HuH-7.5 (cell line): ENCODE measurements around the gene PTPRR.
"Not testable (repeated sequence)": the region's sequence is repeated elsewhere in the genome, so short reads cannot be mapped to it uniquely, and the experiment has no call there.

Source experiments
- DNase-seq: peaks from one replicate; pipeline ENCODE4 v3.0.0; 2011; ENCODE audit warnings: low spot score

Gene PTPRR

DNA sequence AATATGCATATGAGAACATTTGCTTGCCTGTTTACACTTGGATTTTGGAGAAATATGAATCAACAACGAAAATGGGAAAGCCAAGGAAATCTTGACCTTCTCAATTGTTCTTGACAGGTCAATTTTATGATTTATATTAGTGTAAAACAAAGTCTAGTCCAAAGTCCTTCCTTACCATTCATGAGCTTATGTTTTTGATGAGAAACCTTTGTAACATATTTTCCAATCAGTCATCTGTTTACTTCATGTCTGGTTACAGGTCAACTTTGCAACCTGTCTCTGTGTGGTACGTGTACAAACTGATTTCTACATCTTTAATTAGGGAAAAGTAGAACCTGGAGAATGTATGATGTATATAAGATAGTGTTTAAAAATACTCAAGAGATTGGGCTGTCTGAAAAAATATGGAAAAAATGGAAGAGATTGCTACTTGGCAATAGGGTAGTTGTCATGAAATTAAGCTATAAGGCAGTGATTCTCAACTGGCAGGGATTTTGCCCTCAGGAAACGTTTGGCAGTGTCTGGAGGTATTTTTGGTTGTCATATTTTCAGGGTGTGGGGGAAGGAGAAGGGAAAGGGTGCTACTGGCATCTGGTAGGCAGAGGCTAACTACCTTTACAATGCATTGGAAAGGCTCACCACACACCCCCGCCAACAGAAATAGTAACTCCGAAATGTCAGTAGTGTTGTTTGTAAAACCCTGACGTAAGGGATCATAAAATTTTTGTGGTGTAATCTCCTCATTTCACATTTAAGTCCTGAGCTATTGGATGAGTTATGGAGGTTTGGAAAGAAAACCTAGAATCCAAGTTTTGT is 172.9 kb downstream of the PTPRR start:
- no peak for DNase-seq

DNA sequence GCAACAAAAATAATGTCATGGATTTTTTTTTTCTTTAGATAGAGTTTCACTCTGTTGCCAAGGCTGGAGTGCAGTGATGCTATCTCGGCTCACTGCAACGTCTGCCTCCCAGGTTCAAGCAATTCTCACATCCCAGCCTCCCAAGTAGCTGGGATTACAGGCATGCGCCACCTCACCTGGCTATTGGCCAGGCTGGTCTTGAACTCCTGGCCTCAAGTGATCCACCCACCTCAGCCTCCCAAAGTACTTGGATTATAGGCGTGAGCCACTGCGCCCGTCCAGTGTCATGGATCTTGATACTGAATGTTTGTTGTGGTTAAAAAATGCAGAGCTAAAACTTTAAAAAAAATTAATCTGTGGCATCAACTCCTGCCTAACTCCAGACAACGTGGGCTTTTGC is 175.5 kb downstream of the PTPRR start:
- no peak for DNase-seq

DNA sequence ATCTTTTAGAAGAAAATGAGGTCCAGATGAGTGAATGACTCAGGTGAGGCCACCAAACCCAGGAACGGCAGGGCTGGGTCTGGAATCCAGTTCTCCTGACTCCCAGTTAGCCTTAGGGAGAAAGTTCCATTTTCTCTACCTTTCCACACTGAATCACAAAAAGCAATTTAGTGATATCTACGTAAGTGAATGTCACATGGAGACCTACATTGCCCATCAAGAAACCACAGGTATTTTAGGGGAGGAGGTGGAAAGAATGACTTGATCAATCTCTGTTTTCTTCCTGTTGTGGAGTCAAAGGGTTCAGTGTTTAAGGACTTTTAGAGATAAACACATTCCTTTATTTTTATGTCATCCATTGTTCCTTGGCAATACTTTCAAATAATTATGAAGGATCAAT is 176.4 kb downstream of the PTPRR start:
- no peak for DNase-seq

DNA sequence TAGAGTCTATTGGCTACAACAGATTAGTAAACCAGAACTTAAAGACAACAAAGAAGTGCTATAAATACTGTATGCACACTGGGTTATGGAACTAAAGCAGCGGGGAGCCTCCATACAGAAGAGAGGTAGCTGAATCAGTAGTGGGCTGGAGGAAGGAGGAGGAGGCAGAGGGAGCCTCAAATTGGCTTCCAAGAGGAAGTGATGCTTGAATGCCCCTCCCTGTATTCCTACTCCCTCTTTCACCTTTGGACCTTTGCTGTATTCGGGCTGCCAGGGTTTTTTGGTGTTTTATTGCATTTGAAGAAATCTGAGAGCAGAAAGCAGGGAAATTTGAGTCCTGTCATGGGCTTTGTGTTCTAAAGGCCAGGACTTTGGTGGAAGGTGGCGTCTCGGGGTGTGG is 179.3 kb downstream of the PTPRR start:
- no peak for DNase-seq

DNA sequence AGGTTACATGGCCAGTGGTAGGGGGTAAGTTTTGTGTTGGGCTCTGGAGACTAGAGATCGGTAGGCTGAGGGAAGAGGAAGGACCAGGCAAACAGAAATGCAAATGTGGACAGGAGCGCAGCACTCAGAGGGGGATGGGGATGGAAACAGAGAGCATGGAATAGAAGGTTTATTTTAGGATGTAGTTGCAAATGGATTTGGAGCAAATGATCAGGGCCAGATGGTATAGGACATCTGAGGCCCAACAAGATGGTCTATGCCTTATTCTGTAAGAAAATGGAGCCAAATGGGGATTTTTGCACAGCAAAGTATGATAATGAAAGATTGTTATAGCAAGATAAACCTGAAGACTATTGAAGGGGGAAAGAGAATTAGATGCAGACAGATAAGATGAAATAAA is 180.8 kb downstream of the PTPRR start:
- DNase-seq, result no peak

DNA sequence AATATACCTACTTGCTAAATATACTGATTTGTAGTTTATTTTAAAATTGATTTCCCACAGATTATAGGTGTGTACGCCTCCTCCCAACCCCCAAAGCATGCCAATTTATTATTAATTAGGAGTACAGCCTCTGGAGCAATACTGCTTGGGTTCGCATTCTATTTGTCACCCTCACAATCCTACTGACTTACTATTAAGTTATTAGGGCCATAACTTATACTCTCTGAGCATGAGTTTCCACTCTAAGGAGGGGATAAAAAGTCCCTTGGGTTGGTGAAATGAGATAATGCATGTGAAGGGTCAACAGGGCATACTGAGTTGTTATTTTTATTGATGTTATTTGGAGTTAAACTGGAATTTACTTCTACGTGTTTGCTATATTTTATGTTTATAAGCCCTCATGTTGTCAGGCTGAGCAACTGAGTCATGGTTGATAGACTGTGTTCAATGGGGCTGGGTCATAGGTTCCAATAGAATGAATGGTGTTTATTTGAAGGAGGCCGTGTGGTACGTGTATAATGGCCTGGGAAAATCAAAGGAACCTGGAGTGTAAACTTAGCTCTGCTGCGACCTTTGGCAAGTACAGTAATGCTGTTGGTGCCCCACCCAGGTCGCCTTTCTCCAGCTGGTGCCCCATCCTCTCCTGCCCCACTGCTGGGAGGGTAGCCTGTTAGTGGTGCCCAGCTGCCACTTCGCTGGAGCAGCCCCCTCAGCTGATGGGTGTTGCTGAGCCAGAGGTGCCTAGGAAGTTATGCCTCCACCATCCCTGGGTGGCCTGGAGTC is 184.0 kb downstream of the PTPRR start:
- DNase-seq, result no peak

DNA sequence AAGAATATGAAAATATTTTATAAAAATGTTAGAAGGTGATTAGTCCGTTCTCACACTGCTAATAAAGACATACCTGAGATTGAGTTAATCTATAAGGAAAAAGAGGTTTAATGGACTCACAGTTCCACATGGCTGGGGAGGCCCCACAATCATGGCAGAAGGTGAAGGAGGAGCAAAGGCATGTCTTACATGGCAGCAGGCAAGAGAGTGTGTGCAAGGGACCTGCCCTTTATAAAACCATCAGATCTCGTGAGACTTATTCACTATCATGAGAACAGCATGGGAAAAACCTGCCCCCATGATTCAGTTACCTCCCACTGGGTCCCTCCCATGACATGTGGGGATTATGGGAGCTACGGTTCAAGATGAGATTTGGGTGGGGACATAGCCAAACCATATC is 185.3 kb downstream of the PTPRR start:
- DNase-seq, result not testable (repeated sequence)

DNA sequence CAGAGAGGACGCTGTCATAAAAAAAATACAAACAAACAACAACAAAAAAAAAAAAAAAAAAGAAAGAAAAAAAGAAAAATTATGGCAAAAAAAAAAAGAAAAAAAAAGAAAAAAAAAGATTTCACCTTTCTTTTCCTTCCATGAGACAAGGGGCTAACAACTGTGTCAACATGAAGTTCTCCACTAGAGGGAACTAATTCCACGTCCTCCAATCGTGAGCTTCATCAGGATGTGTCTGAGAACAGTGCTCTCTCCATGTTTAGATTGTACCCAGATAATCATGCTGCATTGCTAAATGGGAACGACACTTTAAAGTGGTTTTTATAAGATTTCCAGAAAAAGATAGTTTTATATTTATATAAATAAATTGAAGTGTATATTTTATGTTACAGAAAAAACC is 187.2 kb downstream of the PTPRR start:
- peak; percentile 47 for DNase-seq

DNA sequence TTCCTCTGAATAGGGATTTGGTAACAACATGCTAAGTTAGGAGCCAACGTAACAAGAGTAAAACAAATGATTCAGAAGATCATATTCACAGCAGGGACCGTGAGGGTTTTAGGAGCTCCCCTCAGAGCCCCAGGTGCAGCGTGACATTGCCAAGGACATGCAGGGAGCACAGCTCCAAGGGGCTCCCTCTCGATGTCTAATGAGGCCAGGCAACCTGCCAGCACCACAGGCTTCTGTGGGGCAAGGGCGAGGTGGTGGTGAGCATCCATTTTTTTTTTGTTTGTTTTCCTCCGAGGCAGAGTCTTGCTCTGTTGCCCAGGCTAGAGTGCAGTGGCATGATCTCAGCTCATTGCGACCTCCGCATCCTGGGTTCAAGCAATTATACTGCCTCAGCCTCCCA is 188.3 kb downstream of the PTPRR start:
- DNase-seq, result no peak

DNA sequence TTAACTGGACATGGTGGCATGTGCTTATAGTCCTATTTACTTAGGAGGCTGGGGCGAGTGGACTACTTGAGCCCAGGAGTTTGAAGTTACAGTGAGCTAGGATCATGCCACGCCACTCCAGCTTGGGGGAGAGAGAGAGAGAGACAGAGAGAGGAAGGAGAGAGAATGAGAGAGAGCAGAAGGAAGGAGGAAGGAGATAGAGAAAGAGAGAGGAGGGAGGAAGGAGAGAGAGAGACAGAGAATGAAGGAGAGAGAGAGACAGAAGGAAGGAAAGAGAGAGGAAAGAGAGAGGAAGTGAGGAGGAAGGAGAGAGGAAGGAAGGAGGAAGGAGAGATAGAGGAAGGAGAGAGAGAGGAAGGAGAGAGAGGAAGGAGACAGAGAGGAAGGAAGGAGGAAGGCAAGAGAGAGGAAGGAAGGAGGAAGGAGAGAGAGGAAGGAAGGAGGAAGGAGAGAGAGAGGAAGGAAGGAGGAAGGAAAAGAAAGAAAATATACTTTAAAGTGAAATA is 189.8 kb downstream of the PTPRR start:
- no peak for DNase-seq

DNA sequence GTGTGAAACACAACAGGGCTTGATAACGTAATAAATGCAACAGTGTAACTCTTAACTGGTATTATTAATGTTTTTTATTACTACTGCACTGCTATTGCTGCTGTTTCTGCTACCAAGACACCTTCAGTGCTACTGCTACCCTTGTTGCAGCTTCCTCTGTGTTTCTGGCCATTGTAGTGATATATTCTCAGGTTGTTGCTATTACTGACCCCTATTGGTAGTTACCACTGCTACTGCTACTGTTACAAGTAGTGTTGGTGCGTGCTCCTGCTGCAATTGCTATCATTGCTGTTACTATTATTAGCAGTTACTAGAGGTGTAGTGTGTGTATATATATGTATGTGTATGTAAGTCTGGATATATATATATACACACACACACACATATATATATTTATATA is 196.1 kb downstream of the PTPRR start:
- no peak for DNase-seq

DNA sequence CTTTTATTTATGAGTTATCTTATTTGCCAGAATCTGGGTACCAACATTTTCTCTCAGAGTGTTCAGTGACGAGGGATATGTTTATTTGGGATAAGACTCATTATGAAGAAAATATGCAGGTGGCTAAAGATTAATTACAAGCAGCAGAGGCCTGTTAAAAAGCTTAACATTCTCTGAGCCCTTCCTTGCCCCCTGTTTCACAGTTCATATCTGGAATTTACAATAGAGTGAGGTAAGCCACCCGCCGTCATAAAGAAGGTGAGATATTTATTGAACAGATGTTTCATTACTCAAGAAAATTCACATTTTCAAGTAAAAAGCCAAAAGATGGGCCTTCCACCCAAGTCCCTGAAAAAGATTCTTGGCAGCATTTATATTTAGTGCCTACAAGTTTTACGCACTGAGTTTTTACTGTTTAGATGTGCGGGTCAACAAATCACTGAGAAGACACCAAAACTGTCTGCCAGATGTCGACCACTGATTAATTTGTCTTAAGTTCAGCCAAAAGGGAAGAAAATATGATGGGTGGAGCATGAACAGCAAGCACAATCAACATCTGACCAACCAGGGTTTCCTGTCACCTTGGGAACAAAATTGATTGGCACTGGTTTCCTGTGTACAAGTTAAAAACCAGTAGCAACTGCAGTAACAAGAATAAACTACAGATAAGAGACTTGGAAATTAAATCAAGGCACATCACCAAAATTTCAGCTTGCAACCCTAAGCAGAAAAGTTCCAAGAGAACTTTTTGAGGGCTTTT is 197.8 kb downstream of the PTPRR start:
- DNase-seq, result no peak

DNA sequence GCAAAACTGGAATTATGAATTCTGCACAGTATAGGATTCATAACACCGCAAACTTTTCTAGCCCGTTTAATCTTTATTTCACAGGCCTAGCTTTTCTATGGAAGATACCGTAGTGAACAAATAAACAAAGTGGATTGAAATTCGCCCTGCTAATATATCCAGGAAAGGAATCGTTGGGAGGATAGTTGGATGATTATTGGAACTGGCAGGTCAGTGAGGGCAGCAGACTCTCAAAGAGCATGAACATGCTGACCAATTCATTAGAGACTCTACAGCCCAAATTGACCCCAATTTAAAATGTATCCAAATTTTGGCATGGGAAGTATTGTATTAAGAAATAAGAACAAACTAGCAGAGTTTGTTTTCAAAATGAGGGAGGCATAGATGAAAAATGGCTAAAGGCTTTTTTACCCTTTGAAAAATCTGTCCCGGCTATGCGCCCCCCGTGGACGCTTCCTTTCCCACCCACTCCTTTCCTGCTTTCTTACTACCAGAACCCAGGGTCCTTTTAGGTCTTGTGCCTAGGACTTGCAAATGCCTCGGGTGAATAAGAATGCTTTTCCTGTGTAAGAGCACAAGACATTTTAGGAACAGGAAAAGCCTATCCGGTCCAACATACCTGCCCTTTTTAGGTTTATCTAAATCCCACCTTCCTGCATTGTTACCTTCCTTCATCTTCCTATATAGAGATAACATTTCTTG is 198.7 kb downstream of the PTPRR start:
- no peak for DNase-seq

DNA sequence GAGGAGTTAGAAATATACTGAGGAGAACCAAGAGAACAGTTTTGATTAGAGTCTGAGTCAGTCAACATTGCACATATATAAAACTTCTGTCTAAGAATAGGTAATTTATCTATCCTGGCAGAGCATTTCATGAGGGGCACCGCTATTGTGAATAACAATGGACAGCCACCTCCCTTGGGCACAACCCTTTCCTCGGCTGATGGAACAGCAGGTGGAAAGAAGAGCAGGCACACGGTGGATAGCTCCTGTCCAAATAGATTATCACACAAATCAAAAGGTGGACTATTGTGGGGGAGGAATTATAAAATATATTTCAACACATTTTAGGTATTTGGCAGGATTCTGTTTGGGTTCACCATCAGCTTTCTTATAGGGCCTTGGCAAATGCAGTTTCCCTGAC is 199.3 kb downstream of the PTPRR start:
- DNase-seq, result no peak

DNA sequence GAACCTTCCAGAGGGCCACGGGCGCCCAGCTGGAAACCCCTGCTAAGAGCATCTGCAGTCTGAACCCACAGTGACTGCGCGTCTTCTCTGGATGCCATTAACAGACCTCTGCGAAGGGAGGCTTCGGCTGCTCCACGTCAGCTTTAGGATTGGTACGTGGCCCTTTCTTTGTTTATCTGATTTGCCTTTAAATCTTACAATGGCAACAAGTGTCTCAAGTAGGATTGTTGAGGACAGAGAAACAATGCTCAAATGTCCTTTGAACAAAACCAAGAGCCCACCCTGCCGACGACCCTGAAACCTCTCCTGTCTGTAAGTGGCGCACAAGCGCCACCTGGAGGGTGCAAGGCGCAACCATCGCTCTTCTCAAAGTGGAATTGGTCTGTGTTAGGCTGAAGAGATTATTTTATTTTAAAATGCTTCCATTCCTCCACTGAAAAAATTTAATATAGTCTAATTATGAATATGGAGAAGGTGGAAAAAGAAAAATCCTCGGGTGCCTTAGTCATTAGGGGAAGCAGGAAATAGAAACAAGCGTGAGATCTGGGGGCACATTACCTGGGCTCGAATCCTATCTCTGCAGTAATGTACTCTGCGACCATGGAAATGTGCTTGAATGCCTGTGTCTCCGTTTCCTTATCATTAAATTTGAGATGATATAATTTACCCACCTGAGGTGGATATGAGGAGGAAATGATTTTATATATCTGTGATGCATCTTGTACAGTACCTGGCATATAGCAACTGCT is 200.7 kb downstream of the PTPRR start:
- DNase-seq, result peak; percentile 13

DNA sequence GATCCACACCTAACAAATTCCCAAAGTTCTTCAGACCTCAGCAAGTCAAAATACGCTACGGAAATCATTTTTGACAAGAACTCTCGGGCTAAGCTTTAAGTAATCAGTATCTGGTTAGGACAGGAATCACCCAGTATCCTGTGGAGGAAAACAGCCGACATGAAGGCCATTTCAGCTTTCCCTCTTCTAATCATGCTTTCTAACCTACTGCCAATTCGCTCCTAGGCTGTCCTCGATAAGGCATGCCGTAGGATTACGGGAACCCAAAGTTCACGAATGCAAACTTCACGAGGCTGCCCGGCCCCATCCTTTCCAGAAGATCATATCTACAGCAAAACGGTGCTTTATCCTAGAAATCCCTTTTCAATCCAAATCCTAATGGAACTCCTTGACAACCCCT is 201.5 kb downstream of the PTPRR start:
- no peak for DNase-seq

DNA sequence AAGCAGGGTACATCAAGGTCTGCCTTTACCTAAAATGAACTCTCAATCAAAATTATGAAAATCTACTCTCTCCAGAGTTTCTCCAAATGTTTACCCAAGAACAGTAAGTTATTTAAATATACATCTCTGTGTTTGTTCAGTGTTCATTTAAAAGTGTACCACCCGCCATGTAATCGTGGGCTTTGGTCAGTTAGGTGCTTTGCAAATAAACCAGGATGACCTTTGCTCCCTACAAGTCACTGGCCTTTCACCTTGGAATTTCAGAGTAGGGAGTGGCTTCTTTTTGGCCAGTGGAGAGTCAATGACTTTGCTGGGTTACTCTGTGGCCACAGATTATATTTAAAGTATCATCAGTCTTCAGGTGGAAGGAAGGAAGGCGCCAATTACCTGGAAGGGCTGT is 208.7 kb downstream of the PTPRR start:
- DNase-seq, result no peak

DNA sequence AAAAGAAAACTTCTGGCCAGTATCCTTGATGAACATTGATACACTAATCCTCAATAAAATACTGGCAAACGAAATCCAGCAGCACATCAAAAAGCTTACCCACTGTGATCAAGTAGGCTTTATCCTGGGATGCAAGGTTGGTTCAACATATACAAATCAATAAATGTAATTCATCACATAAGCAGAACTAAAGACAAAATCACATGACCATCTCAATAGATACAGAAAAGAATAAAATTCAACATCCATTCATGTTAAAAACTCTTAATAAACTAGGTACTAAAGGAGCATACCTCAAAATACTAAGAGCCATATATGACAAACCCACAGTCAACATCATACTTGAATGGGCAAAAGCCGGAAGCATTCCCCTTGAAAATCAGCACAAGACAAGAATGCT is 211.5 kb downstream of the PTPRR start:
- no peak for DNase-seq

DNA sequence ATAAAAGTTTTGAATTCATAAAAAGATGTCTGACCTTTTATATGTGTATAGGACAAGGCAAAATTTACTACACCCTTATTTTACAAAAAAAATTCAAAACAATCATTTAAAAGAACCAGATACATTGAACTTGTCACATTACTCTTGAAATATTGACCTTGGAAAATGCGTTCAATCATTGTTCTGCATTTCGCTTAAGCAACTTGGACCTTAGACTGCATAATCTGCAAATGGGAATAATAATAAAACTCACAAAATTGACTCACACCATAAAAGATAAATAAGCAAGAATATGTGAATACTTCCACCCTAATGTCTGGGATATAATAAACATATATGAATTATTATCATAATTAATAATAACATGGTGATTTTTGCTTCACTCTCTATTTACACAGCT is 213.9 kb downstream of the PTPRR start:
- no peak for DNase-seq

DNA sequence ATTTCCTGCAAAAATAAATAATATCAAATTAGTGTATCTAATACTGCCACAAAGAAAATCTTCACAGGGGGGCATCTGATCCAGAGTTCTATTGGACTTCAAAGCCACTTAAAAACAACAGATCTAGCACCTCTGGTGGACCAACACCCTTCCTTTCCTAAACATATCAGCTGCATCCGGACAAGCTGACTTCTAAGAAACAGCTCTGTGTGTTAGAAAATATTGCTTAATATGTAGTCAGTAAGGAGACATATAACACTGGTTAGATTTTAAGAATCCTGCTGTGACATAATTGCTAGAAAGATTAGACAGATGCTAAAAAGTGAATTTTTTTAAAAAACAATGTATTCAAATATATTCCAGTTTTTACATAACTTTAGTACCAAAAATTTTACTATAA is 222.2 kb downstream of the PTPRR start:
- no peak for DNase-seq

DNA sequence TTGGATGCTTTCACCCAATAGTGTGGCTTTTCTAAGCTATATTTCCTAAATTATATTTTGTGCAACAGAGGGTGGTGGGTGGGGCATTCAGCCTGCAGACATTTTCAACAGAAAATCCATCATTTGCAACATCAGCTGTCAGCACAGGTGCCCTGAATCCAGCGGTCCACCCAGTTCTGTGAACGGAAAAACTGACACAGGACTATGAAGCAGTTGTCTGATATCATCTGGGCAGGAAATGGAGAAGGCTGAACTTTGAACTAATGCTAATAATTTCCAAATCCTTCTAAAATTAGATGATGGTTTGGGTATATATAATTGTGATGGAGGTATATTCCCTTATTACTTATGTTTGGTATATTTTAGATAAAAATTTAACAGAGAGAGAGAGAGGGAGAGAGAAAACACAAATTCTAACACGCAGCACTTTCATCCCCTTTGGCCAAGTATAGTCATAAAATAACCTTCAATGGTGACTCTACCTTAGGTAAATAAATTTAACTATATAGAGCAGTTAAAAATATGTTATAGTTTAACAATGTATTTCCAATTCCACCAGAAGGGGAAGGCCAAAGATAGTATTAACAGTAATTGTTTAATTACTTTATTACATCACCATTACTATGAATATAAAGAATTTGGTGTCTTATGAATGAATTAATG is 225.0 kb downstream of the PTPRR start:
- no peak for DNase-seq
